Measurements from ENCODE around the gene DDN. TPM values are rescaled to one million over a fixed set of nuclear protein-coding genes. Genes with fewer than 3 reads are reported as not detected.

Gene DDN
- total and polyA plus RNA-seq, 2 donors (not counting 3 experiments of a cell fraction or from before 2014, with no cell fraction given) = 0.07 to 0.22 TPM

GRCh38 chr12:49032679-49033447 lies 33.7 kb upstream of the DDN start:
- no TSS peak for BruUV-seq (replicated peaks)
- peaks cover 41 to 75% of the 10 kb centered on the region in 2 experiments for H3K36me3 ChIP-seq (ENCODE audit: control insufficient read depth in 2 of 2, extremely low read depth in 1 of 2, insufficient read depth in 2 of 2, low read length in 2 of 2)
- dilution Hi-C loops (cut with MboI; ENCODE audit: extremely low pct_ligation_motif_present, low sequenced_read_pairs) = no loop called here
- no peaks in the 10 kb centered on the region for H3K79me2 ChIP-seq (ENCODE audit: control insufficient read depth, insufficient read depth, low read length)
- ChIA-PET POLR2A (interaction anchor here (1.4 kb wide), 1 partner anchor 13 kb away, joined by 5 read pairs; no protein-coding TSS in a partner anchor), CTCF (interaction anchor here (0.7 to 1.9 kb wide), 5 partner anchors 11 to 45 kb away, joined by 3 to 12 read pairs (median 3); partner anchors contain the start of gene PRKAG1)
- no peak overlapping the region for H3K4me3 ChIP-seq (replicated peaks in 1 of 3; ENCODE audit: insufficient read depth in 1 of 3, low read depth in 1 of 3, low read length in 3 of 3)
- H3K27ac ChIP-seq (ENCODE audit: insufficient read depth, low read depth, low read length) = no peak overlapping the region
- intact Hi-C loops (cut with micrococcal nuclease) = no loop called here
- FAIRE-seq = no peak
- H2AFZ ChIP-seq (ENCODE audit: low read depth, low read length) = no peak overlapping the region
- H4K20me1 ChIP-seq (replicated peaks; ENCODE audit: control insufficient read depth, extremely low read depth, insufficient read depth, low read length) = no peaks in the 10 kb centered on the region
- H3K4me1 ChIP-seq (ENCODE audit: control insufficient read depth, extremely low read depth, insufficient read depth, low read length) = no peaks in the 10 kb centered on the region
- no peak overlapping the region for H3K4me2 ChIP-seq (ENCODE audit: insufficient read depth, low read length)
- H3K9me1 ChIP-seq (replicated peaks; ENCODE audit: control insufficient read depth, extremely low read depth, insufficient read depth, low read length) = no peaks in the 10 kb centered on the region
- DNase-seq (ENCODE audit: low read depth, low spot score) = no peak
- H3K9ac ChIP-seq (replicated peaks; ENCODE audit: extremely low read depth, insufficient read depth, low read length) = no peak overlapping the region
- H3K9me3 ChIP-seq (replicated peaks; ENCODE audit: control insufficient read depth, insufficient read depth, low read length) = no peaks in the 10 kb centered on the region
- no peaks in the 10 kb centered on the region for H3K27me3 ChIP-seq (ENCODE audit: control insufficient read depth in 2 of 2, insufficient read depth in 2 of 2, low read length in 2 of 2)
- TF ChIP-seq POLR2A (IDR thresholded peaks at IDR 0.05; ENCODE audit: low read depth, low read length) = no peak
- no peak for TF ChIP-seq MAX (IDR thresholded peaks at IDR 0.05; ENCODE audit: insufficient read depth, insufficient read length)
- TF ChIP-seq EZH2 (IDR thresholded peaks at IDR 0.05; ENCODE audit: borderline replicate concordance, low read depth, low read length, severe bottlenecking) = no peak
- no peak for TF ChIP-seq POLR2AphosphoS5 (IDR thresholded peaks at IDR 0.05; ENCODE audit: insufficient read depth, low read depth, low read length)
- no peak for TF ChIP-seq JUN (IDR thresholded peaks at IDR 0.05; ENCODE audit: borderline replicate concordance, insufficient read depth, insufficient read length, low read depth)
- no peak for TF ChIP-seq CTCF (IDR thresholded peaks at IDR 0.05; ENCODE audit: extremely low read depth in 1 of 2, insufficient read depth in 1 of 2, low read depth in 1 of 2, low read length in 2 of 2)
- TF ChIP-seq MYC (IDR thresholded peaks at IDR 0.05; ENCODE audit: low read depth, low read length) = no peak
- TF ChIP-seq FOS (IDR thresholded peaks at IDR 0.05; ENCODE audit: borderline replicate concordance, insufficient read depth, low read length) = no peak
- TF ChIP-seq GATA2 (IDR thresholded peaks at IDR 0.05; ENCODE audit: insufficient read depth, insufficient read length, low read depth, low read length) = no peak

All from endothelial cell of umbilical vein (primary cell).